HG03135 (cell line): ENCODE measurements around the gene CADPS2.

Source experiments
- ATAC-seq: cut with Tn5 transposase; IDR thresholded peaks from one replicate; pipeline ENCODE4 v1.9.1; 2021; ENCODE audit warnings: mild to moderate bottlenecking, moderate library complexity; ENCODE audit not compliant: unreplicated experiment

Gene CADPS2

GRCh38 chr7:122618585-122619189 is 267.6 kb downstream of the CADPS2 start:
- no peak for ATAC-seq

GRCh38 chr7:122616951-122617350 is 269.3 kb downstream of the CADPS2 start:
- no peak for ATAC-seq

GRCh38 chr7:122605929-122606328 is 280.3 kb downstream of the CADPS2 start:
- no peak for ATAC-seq

- ATAC-seq, result no peak
Measured at GRCh38 chr7:122604251-122604650, 282.0 kb downstream of the CADPS2 start.

GRCh38 chr7:122602800-122603199 is 283.5 kb downstream of the CADPS2 start:
- no peak for ATAC-seq

GRCh38 chr7:122600630-122601029 is 285.6 kb downstream of the CADPS2 start:
- ATAC-seq, result no peak

GRCh38 chr7:122600042-122600441 is 286.2 kb downstream of the CADPS2 start:
- ATAC-seq, result no peak

- no peak for ATAC-seq
Measured at GRCh38 chr7:122597277-122597676, 289.0 kb downstream of the CADPS2 start.

GRCh38 chr7:122595885-122596284 is 290.4 kb downstream of the CADPS2 start:
- ATAC-seq, result no peak

- ATAC-seq, result no peak
Measured at GRCh38 chr7:122588621-122589020, 297.6 kb downstream of the CADPS2 start.

- ATAC-seq, result no peak
Measured at GRCh38 chr7:122584676-122585251, 301.5 kb downstream of the CADPS2 start.

GRCh38 chr7:122578350-122578749 is 307.9 kb downstream of the CADPS2 start:
- no peak for ATAC-seq

GRCh38 chr7:122577449-122578003 is 308.7 kb downstream of the CADPS2 start:
- ATAC-seq, result no peak

GRCh38 chr7:122572706-122573105 is 313.6 kb downstream of the CADPS2 start:
- no peak for ATAC-seq

- no peak for ATAC-seq
Measured at GRCh38 chr7:122561326-122561725, 324.9 kb downstream of the CADPS2 start.

- no peak for ATAC-seq
Measured at GRCh38 chr7:122556873-122557542, 329.3 kb downstream of the CADPS2 start.

GRCh38 chr7:122556219-122556618 is 330.0 kb downstream of the CADPS2 start:
- ATAC-seq, result no peak

- ATAC-seq, result no peak
Measured at GRCh38 chr7:122553761-122554160, 332.5 kb downstream of the CADPS2 start.

GRCh38 chr7:122552769-122553168 is 333.5 kb downstream of the CADPS2 start:
- no peak for ATAC-seq

- no peak for ATAC-seq
Measured at GRCh38 chr7:122550545-122550944, 335.7 kb downstream of the CADPS2 start.

GRCh38 chr7:122549578-122549977 is 336.7 kb downstream of the CADPS2 start:
- ATAC-seq, result no peak

GRCh38 chr7:122546496-122546895 is 339.8 kb downstream of the CADPS2 start:
- ATAC-seq, result no peak
